NCI-H2196 treated with DMSO at 0.1 percent for 48 hours (cell line): ENCODE measurements around the gene TFAP2C.
"Not testable (repeated sequence)": the region's sequence is repeated elsewhere in the genome, so short reads cannot be mapped to it uniquely, and the experiment has no call there.

Source experiments
- DNase-seq: peaks from one replicate; lab custom pipeline; 2025; ENCODE audit not compliant: unreplicated experiment; lab: John Stamatoyannopoulos, UW

Gene TFAP2C

GRCh38 chr20:56637576-56637975 is 8.5 kb downstream of the TFAP2C start:
- no peak for DNase-seq

GRCh38 chr20:56646599-56646998 is 17.5 kb downstream of the TFAP2C start:
- no peak for DNase-seq

GRCh38 chr20:56653211-56653610 is 24.1 kb downstream of the TFAP2C start:
- no peak for DNase-seq

GRCh38 chr20:56656632-56657031 is 27.5 kb downstream of the TFAP2C start:
- no peak for DNase-seq

GRCh38 chr20:56657879-56658278 is 28.8 kb downstream of the TFAP2C start:
- DNase-seq: no peak

GRCh38 chr20:56658341-56658947 is 29.3 kb downstream of the TFAP2C start:
- not testable (repeated sequence) for DNase-seq

- DNase-seq: no peak
Observed at GRCh38 chr20:56663660-56664059, 34.6 kb downstream of the TFAP2C start.

- DNase-seq: no peak
Observed at GRCh38 chr20:56664796-56665195, 35.7 kb downstream of the TFAP2C start.

GRCh38 chr20:56665806-56666205 is 36.7 kb downstream of the TFAP2C start:
- no peak for DNase-seq

GRCh38 chr20:56673450-56673849 is 44.3 kb downstream of the TFAP2C start:
- no peak for DNase-seq

GRCh38 chr20:56676001-56676400 is 46.9 kb downstream of the TFAP2C start:
- no peak for DNase-seq

- DNase-seq: no peak
Observed at GRCh38 chr20:56676679-56677078, 47.6 kb downstream of the TFAP2C start.

- DNase-seq: no peak
Observed at GRCh38 chr20:56683077-56683865, 54.2 kb downstream of the TFAP2C start.

GRCh38 chr20:56685879-56686278 is 56.8 kb downstream of the TFAP2C start:
- no peak for DNase-seq

GRCh38 chr20:56687061-56687460 is 58.0 kb downstream of the TFAP2C start:
- DNase-seq: no peak

GRCh38 chr20:56688106-56688505 is 59.0 kb downstream of the TFAP2C start:
- DNase-seq: no peak
